AG09309 (cell line): Measurements from ENCODE around the gene AOPEP.

Source experiments
- DNase-seq: peaks from one replicate; pipeline ENCODE4 v3.0.0-alpha.2; 2010; ENCODE audit warnings: low read depth
- H3K4me3 ChIP-seq: 2 replicates; pipeline ENCODE4 v1.5.1; 2011; ENCODE audit warnings: mild to moderate bottlenecking, low read depth, low read length, moderate library complexity; ENCODE audit not compliant: control insufficient read depth
- CTCF ChIP-seq: IDR thresholded peaks from 2 replicates; pipeline ENCODE4 v1.5.1; 2011; ENCODE audit warnings: mild to moderate bottlenecking, low read depth, low read length, inconsistent platforms; ENCODE audit not compliant: insufficient read depth, control insufficient read depth; ENCODE audit errors: missing control alignments

The AOPEP gene

DNA sequence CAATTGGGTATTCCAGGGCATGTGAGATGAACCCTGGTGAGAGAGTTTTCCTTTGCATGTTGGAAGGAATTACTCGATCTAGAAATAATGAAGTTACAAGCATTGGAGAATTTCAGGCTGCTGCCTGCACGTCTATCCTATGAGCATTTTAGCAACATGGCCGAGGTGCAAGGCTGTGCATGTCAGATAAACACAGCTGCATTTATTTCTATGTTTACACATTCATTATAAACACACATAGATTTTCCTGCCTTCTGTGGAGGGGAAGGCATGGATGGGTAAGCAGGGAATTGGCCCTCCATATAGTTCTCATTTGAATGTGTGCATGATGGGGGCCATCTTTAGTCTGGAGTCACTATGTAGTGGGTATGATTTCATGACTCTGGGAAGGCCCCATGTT is 42.3 kb downstream of the AOPEP start:
- TF ChIP-seq CTCF, result no peak
- DNase-seq, result no peak
- H3K4me3 ChIP-seq, result no peak overlapping the region

- no peak overlapping the region for H3K4me3 ChIP-seq
- no peak for TF ChIP-seq CTCF
- DNase-seq, result no peak
Measured at GRCh38 chr9:94770334-94770733, 43.8 kb downstream of the AOPEP start.

DNA sequence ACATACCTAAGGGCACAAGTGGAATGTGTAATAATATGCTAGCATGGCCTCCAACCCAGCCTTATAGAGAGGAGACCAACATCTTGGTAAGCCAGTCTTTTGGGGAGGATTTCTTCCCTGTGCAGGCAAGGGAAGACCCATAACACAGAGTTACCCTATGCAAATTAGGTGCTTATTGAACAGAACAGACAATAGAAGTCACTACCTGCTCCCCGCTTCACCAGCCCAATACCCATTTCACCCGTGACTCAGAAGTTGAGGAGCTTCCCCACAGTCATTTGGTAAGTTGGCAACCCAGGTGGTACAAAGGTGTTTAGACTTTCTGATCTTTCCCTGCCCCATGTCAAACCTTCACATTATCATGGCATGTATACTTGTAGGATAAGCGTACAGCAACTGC is 44.6 kb downstream of the AOPEP start:
- no peak for TF ChIP-seq CTCF
- no peak for DNase-seq
- no peak overlapping the region for H3K4me3 ChIP-seq

GRCh38 chr9:94772144-94772543 is 45.6 kb downstream of the AOPEP start:
- DNase-seq, result no peak
- TF ChIP-seq CTCF, result no peak
- H3K4me3 ChIP-seq, result no peak overlapping the region

GRCh38 chr9:94772639-94773303 is 46.3 kb downstream of the AOPEP start:
- no peak for TF ChIP-seq CTCF
- DNase-seq, result no peak
- no peak overlapping the region for H3K4me3 ChIP-seq

DNA sequence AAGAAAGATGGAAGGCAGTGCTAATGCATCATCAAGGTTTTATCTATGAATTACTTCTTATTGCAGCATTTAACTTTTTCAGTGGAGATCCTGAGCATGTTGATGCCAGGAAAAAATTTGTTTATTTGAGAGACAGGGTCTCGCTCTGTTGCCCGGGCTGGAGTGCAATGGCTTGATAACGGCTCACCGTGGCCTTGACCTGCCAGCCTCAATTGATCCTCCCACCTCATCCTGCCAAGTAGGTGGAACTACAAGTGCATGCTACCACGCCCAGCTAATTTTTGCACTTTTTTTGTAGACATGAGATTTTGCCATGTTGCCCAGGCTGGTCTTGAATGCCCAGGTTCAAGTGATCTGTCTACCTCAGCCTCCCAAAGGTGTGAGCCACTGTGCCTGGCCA is 47.2 kb downstream of the AOPEP start:
- no peak for DNase-seq
- no peak for TF ChIP-seq CTCF
- H3K4me3 ChIP-seq, result no peak overlapping the region

DNA sequence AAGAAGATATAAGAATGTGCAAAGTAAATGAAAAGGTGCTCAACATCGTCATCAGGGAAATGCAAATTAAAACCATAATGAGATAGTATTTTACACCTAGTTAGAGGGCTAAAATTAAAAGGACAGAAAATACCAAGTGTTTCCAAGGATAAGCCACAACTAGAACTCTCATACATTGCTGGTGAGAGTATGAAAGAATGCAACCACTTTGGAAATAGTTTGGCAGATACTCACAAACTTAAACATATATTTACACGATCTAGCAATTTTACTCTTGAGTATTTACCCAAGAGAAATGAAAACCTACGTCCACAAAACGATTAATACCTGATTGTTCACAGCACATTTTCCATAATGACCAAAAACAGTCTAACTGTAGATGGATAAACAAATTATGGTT is 51.5 kb downstream of the AOPEP start:
- DNase-seq, result no peak
- no peak for TF ChIP-seq CTCF
- no peak overlapping the region for H3K4me3 ChIP-seq
